ENCODE results near the gene SLC6A20.

- TF ChIP-seq CTCF (IDR thresholded peaks at IDR 0.05) (no peak), EZH2 (IDR thresholded peaks at IDR 0.05) (no peak)
Observed at GRCh38 chr3:45819543-45819942, 23.2 kb upstream of the SLC6A20 start.

Data from neural progenitor cell (in vitro differentiated cells).